NOMO-1 (cell line): ENCODE results near the gene FGF2.
"Not testable (repeated sequence)": the region's sequence is repeated elsewhere in the genome, so short reads cannot be mapped to it uniquely, and the experiment has no call there.

Source experiments
- DNase-seq, 2 experiments: peaks; one replicate each; lab custom pipeline; 2025; ENCODE audit not compliant: unreplicated experiment in 2 of 2; lab: John Stamatoyannopoulos, UW

FGF2 gene

GRCh38 chr4:122812823-122813222 lies 13.8 kb upstream of the FGF2 start:
- not testable (repeated sequence) for DNase-seq

DNA sequence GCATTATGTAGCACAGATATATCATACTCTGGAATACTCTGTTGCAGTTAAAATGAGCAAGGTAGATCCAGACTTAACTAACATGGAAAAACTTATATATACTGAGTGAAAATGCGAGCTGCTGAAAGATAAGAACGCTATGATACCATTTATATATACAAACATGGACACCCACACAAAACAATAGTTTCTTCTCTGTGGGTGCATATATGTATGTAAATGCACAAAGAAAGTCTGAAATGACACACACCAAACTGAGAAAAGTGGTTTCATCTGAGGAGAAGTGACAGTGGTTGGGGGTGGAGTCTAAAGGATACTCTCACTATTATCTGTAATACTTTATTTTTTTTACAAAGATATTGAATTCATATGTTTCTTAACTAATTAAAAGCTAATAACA lies 12.2 kb upstream of the FGF2 start:
- no peak for DNase-seq

GRCh38 chr4:122815248-122815647 lies 11.4 kb upstream of the FGF2 start:
- DNase-seq, result no peak

- DNase-seq, result no peak
Observed at GRCh38 chr4:122816476-122816875, 10.2 kb upstream of the FGF2 start.

- DNase-seq, result no peak
Observed at GRCh38 chr4:122819708-122820449, 6.8 kb upstream of the FGF2 start.

- DNase-seq, result no peak
Observed at GRCh38 chr4:122821092-122821491, 5.5 kb upstream of the FGF2 start.

DNA sequence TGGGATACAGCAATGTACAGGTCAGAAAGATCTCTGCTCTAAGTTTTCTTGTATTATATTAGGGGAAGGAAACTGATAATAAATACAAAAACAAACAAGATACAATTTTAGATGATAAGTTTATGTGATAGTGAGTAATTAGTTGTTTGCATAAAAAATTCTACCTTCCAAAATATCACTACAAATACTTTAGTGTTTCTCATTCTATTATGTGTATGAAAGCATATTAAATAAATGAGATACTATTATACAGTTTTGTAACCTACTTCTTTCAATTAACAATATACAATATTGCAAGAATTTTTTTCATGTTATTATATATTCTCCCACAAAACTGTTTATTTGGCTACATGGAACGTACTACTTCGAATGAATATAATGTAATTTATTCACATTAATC lies 4.2 kb upstream of the FGF2 start:
- DNase-seq, result no peak

DNA sequence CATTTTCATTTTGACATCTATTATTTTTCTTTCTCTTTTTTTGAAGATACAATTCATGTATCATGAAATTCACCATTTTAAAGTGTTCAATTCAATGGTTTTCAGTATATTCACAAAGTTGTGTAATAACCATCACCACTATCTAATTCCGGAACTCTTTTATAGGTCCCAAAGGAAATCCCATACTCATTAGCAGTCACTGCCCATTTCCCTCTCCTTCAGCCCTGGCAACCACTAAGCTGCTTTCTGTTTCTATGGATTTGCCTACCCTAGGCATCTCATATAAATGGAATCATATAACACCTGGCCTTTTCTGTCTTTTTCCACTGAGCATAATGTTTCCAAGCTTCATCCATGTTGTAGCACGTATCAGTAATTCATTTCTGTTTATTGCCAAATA lies 3.2 kb upstream of the FGF2 start:
- DNase-seq, result no peak

DNA sequence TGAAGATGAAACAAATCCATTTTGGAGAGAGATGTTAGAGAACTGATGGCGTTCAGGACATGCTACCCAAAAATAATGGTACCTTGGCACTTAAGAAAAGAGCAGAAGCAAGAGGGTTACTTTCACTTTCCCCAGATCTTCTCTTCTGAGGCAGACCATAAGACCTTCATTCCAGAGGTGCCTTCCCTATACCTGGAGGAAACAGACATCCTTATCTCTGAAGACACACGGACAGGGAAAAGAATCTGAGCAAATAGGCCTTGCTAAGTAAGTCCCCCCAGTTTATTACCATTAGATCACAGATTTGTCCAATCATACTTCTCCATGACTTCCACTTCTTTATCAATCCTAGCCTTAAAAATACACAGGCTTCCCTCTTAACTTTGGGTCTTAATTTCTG lies 2.0 kb upstream of the FGF2 start:
- DNase-seq, result no peak

DNA sequence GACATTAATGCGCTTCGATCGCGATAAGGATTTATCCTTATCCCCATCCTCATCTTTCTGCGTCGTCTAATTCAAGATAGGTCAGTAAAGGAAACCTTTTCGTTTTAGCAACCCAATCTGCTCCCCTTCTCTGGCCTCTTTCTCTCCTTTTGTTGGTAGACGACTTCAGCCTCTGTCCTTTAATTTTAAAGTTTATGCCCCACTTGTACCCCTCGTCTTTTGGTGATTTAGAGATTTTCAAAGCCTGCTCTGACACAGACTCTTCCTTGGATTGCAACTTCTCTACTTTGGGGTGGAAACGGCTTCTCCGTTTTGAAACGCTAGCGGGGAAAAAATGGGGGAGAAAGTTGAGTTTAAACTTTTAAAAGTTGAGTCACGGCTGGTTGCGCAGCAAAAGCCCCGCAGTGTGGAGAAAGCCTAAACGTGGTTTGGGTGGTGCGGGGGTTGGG lies 528 bp upstream of the FGF2 start:
- DNase-seq, result no peak

DNA sequence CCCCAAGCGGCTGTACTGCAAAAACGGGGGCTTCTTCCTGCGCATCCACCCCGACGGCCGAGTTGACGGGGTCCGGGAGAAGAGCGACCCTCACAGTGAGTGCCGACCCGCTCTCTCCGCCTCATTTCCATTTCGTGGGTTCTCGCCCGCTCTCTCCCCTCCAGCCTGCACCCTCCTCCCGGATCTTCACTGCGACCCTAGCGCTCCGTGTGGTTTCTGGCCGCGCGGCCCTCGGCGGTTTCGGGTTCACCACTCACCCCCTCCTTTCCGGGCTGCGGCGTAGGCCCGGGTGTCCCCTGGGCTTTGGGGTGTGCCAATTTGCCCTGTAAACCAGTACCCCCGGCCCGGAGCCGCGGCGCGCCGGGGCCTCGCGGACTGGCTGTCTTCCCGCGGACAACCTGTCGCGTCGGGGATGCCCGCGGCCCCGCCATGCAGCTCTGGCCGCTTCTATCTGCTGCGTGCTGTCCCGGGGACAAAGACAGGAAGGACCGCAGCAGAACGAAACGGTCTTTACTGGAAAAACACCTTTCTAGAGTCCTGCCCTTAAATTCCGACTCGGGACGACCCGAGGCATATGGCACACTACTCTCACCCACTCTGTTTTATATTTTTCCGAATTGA lies 737 bp downstream of the FGF2 start:
- DNase-seq, result no peak

- peak; percentile 16 to 33 for DNase-seq
Observed at GRCh38 chr4:122827879-122828601, 1.4 kb downstream of the FGF2 start.

DNA sequence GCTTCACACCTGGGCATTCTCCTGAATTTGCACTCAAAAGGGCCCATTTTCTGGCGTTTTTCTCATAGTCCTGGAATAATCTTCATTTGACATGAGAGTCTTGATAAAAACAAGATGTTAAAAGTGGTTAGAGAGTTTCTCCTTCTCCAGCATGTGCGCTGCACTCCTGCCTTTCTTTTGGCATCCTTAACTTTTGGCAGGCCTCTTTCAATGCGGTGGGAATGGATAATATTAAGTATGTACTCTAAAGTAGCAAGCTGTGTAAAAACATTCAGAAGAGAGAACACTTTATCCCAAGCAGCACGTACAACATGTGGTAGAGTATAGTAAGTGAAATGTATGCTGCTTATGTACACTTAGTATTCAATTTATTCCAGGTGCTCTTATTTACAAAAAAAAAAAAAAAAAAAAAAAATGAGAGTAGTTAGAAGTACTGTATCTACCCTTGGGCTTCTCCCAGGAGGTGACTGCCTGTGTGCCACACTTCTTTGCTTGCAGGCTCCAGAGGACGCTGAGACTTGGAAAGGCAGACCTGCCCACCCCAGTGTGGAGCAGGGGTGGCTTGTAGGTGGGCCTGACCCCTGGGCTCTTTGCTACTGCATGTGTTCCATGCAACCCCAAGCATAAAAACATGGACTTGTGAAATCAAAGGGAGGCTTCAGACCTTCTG lies 3.9 kb downstream of the FGF2 start:
- no peak for DNase-seq

DNA sequence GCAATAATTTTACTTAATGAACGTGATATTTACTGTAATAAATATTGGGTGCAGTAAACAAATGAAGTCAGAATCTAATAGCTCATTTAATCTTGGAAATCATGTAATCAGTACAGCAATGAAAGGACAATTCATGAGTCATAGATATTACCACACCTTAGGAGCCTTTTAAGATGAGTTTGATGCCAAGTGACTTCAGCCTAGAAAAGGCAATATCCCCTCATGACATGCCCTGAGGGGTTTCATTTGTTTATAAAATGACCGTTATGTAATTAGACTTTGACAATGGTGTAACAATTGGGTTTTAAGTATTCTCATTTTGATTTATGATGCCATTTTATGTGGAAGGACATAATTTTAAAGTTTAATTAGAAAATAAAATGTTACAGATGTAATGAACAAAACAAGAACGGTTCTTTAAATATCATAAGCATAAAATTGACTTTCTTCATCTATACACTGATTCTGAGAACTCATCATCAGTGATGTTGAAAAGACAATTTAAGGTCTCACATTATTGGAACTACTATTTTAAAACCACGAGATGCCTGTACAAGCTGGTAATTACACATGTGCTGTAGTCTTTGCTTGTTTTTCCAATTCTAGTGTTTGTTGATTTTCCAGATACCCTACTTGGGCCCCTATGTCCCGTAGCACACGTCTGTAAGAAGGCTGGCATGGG lies 5.0 kb downstream of the FGF2 start:
- no peak for DNase-seq

GRCh38 chr4:122832732-122833131 lies 6.1 kb downstream of the FGF2 start:
- no peak for DNase-seq

GRCh38 chr4:122833999-122834398 lies 7.4 kb downstream of the FGF2 start:
- no peak for DNase-seq

- no peak for DNase-seq
Observed at GRCh38 chr4:122836941-122837340, 10.3 kb downstream of the FGF2 start.

GRCh38 chr4:122838034-122838433 lies 11.4 kb downstream of the FGF2 start:
- DNase-seq, result no peak

- no peak for DNase-seq
Observed at GRCh38 chr4:122842392-122842791, 15.8 kb downstream of the FGF2 start.

DNA sequence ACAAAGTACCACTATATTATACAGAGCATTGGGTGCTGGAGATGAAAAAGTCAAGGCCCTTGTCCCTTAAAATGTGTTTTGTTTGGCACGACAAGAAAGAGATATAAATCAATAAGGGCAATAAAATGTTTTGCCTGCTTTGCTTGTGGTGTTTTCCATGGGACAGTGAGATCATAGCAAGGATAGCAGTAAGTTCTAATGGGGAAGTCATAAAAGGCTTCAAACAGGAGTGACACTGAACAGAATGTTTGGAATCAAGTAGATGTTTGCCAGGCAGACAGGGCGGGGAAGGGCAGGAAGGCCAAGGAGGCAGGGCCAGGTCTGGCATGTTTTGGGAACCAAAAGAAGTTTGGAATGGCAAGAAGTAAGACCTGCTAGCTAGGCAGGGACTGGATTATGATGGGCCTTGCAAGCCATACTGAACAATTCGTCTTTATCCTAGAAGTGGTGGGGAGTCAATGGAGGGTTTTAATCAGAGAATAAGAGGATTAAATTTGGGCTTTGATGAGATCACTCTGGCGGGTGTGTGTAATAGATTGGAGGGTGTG lies 16.4 kb downstream of the FGF2 start:
- DNase-seq, result no peak
